Lower leg skin (tissue), 4 donors: Measurements from ENCODE around the gene MAP7D3. TPM values are rescaled to one million over a fixed set of nuclear protein-coding genes. Genes with fewer than 3 reads are reported as not detected.

Source experiments
- DNase-seq, 2 donors: peaks; one replicate each; pipeline ENCODE4 v3.0.0-alpha.2; 2019; ENCODE audit warnings: low spot score in 2 of 2
- H3K4me3 ChIP-seq: fragments of 200-600 bp; sonication (generic); 2 replicates; pipeline ENCODE4 v1.5.1; 2017; ENCODE audit warnings: mild to moderate bottlenecking, low read depth; ENCODE audit not compliant: poor library complexity, severe bottlenecking
- POLR2A ChIP-seq, 2 donors: fragments of 450-650 bp; IDR thresholded peaks; one replicate each; pipeline ENCODE4 v1.6.1; 2016 to 2017; ENCODE audit warnings: antibody characterized with exemption in 2 of 2, mild to moderate bottlenecking in 1 of 2, moderate library complexity in 1 of 2
- WGBS, 2 donors: methylation state at CpG; one replicate each; pipeline ENCODE4 v1.1.5; 2018; 5-methylcytosine and 5-hydroxymethylcytosine counted together
- intact Hi-C: fragments of 100-400 bp; cut with DNase I; formaldehyde crosslinking; loops from one replicate; pipeline ENCODE4 v1.15.0; 2023; ENCODE audit warnings: low total_unique reads
- total RNA-seq, 4 donors: library from RNA; depleted of rRNA; stranded (reverse); fragments of >200 nt; gene quantifications; one replicate each; pipeline ENCODE4 v1.1.0, GENCODE V29; 2016
- TF ChIP-seq, protein P1 (sequence below), 3 donors: fragments of 450-650 bp; IDR thresholded peaks; one replicate each; pipeline ENCODE4 v1.5.1; 2016; ENCODE audit warnings: antibody characterized with exemption in 3 of 3, mild to moderate bottlenecking in 3 of 3, moderate library complexity in 2 of 3

MAP7D3 gene
- total RNA-seq, 4 donors from 2014 or later, result 4.4 to 7.6 (median 5.4) TPM

DNA sequence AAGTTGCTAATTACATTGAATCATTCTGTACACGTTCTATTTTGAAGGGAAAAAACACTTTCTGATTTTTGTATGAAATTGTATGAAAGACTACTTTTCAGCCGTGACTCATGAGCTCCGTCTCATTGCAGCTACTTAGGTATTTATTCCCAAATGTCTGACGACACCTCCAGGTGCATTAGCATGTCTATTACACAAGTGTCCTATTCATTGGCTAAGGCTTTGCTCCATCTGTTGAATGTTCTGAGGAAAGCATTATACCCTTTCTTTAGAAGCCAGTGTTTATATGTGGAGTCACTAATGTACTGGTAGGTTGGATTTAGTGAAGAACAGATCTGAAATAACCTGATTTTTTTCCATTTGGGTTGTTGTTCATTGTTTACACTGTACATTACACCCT, 51.8 kb downstream of the MAP7D3 start:
- H3K4me3 ChIP-seq, result no peak overlapping the region
- intact Hi-C loops, result no loop called here
- TF ChIP-seq, protein P1, sequence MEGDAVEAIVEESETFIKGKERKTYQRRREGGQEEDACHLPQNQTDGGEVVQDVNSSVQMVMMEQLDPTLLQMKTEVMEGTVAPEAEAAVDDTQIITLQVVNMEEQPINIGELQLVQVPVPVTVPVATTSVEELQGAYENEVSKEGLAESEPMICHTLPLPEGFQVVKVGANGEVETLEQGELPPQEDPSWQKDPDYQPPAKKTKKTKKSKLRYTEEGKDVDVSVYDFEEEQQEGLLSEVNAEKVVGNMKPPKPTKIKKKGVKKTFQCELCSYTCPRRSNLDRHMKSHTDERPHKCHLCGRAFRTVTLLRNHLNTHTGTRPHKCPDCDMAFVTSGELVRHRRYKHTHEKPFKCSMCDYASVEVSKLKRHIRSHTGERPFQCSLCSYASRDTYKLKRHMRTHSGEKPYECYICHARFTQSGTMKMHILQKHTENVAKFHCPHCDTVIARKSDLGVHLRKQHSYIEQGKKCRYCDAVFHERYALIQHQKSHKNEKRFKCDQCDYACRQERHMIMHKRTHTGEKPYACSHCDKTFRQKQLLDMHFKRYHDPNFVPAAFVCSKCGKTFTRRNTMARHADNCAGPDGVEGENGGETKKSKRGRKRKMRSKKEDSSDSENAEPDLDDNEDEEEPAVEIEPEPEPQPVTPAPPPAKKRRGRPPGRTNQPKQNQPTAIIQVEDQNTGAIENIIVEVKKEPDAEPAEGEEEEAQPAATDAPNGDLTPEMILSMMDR (IDR thresholded peaks at IDR 0.05), result no peak
- TF ChIP-seq POLR2A (IDR thresholded peaks at IDR 0.05), result no peak
- WGBS, 2 donors, result 59 to 67% methylated on average over 4 of the region's 4 CpGs
- DNase-seq, result no peak

DNA sequence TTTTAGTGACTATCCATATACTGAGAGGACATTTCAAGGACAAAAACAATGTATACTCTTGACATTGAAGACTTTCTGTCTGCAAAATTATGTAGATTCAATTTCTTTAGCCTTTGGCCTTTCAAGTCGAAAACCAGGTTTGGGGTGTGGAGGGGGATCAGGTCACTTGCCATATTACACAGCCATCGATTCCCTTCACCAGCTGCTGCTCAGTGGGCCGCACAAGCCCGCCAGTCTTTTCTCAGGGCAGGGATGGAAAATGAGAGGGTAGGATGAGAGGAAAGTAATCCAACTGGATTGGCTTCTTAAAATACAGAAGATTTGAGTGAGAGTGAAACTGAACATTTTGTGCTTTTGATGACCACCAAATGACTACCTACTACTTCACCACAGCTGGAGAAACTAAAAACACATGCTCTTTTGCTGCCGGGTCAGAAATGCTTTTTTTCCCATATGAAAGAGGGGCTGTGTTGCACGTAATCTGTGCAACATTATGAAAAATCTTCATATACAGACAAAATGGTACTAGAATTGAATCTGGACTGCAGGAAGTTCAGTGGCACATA, 52.4 kb downstream of the MAP7D3 start:
- 82 to 96% methylated on average over 6 of the region's 6 CpGs for WGBS, 2 donors

DNA sequence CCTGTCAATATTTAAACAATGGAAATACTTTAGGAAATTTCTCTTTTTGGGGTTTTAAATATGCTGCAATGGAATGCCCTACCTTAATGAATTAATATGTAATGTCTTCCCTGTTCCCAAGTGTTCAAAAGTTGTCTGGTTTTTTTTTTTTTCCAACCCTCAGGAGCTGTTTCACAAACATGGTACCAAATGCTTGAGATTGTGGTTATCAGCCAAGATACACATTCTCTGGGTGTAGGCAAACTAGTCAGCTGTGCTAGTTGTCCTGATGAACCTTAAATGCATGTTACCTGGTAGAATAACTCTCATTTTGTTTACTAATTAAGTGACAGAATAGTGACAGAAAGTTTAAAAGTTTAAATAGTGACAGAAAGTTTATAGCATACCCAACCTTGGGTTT, 53.2 kb downstream of the MAP7D3 start:
- no peak overlapping the region for H3K4me3 ChIP-seq
- DNase-seq, result no peak
- TF ChIP-seq, protein P1 (IDR thresholded peaks at IDR 0.05), result no peak
- no peak for TF ChIP-seq POLR2A (IDR thresholded peaks at IDR 0.05)
- intact Hi-C loops, result no loop called here

More for the DNA sequence above, 52.4 kb downstream of the MAP7D3 start:
- DNase-seq, result no peak
- intact Hi-C loops, result no loop called here
- no peak overlapping the region for H3K4me3 ChIP-seq
- TF ChIP-seq, protein P1 (IDR thresholded peaks at IDR 0.05), result no peak
- TF ChIP-seq POLR2A (IDR thresholded peaks at IDR 0.05), result no peak

DNA sequence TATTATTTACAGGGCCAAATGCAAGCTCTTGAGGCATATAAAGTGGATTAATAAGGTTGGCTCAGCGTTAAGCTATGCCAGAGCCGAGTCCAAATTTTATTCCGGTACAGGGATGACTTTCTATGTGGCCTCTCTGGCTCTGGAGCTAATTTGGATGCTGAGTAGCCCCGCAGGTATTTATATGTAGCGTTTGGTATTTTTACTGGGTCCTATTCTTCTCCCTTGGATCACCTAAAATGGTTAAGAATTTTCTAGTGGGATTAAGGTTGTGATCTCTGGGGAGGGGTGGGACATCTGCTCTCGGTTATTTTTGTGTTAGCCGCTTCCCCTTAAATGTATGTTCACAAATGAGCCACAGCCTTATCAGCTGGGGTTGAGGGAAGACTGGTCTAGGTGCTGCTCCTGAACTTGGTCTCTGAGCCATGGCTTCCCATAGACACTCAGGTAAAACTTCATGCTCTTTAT, 54.5 kb downstream of the MAP7D3 start:
- TF ChIP-seq, protein P1 (IDR thresholded peaks at IDR 0.05), result no peak
- TF ChIP-seq POLR2A (IDR thresholded peaks at IDR 0.05), result no peak
- intact Hi-C loops, result no loop called here
- no peak for DNase-seq
- no peak overlapping the region for H3K4me3 ChIP-seq
- WGBS, 2 donors, result 66 to 74% methylated on average over 7 of the region's 7 CpGs

DNA sequence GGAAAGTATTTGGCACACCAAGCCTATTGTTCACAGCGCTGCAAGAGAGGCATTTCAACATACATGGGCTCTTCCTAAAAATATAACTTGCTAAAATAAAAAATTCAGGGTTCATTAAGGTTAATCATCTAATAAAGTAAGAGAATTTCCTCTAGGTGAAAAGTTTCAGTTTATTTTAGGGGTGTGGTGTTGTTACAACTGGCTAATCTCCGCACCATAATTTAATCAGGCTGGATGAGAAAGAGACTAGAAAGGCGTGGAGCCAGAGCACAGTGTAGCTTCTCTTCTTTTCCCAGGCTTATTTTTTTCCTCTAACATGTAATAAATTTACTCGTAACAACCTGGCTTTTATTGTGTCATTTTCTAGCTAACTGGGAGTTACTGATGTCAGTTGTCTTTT, 56.0 kb downstream of the MAP7D3 start:
- no peak overlapping the region for H3K4me3 ChIP-seq
- intact Hi-C loops, result no loop called here
- no peak for DNase-seq
- TF ChIP-seq, protein P1 (IDR thresholded peaks at IDR 0.05), result no peak
- no peak for TF ChIP-seq POLR2A (IDR thresholded peaks at IDR 0.05)
- 30 to 39% methylated on average over 4 of the region's 4 CpGs for WGBS, 2 donors

DNA sequence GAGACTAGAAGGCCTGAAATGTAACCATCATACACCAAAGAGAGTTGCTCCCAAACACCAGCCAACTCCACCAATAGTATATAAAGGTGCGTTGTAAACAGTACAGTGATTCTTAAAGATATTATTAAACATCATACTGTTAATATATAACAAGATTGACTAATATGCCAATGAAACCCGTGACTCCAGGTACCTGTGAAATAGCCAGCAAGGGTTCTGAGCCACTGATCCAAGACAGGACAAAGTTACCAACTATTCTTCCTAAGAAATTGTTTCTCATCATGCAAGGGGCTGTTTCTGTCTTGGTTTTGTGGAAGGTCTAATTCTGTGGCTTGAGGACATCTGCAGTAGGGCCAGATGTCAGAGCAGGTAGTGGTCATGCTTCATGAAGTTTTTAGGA, 56.7 kb downstream of the MAP7D3 start:
- DNase-seq, result no peak
- WGBS, 2 donors, result 87 to 94% methylated on average over 2 of the region's 2 CpGs
- intact Hi-C loops, result no loop called here
- H3K4me3 ChIP-seq, result no peak overlapping the region
- TF ChIP-seq POLR2A (IDR thresholded peaks at IDR 0.05), result no peak
- TF ChIP-seq, protein P1 (IDR thresholded peaks at IDR 0.05), result no peak
